ENCODE measurements around the gene APLP1. TPM values are rescaled to one million over a fixed set of nuclear protein-coding genes. Genes with fewer than 3 reads are reported as not detected.

The APLP1 gene
- total RNA-seq, 1 experiment from 2014 or later, result 36.9 TPM

DNA sequence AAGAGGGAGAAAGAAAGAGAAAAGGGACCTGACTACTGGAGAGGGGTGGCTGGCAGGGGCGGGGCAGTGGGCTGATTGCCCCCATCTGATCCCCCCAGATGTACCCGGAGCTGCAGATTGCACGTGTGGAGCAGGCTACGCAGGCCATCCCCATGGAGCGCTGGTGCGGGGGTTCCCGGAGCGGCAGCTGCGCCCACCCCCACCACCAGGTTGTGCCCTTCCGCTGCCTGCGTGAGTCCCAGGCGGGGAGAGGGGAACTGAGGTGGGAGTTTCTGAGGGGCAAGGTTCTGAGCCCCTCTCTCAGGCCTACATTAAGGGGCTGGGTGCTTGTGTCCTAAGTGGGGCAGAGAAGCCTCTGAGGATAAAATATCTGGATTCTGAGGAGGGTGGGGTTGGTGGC, 2.4 kb downstream of the APLP1 start:
- Histone ChIP-seq H3K18ac (ENCODE audit: insufficient read length, low read depth, low read length) (no peak overlapping the region), H2BK120ac (ENCODE audit: low read depth, low read length, poor library complexity, severe bottlenecking) (no peak overlapping the region), H2BK15ac (ENCODE audit: low read depth, low read length) (no peak overlapping the region), H3K27ac (ENCODE audit: insufficient read length, low read depth, low read length) (no peak overlapping the region), H3T11ph (ENCODE audit: low read length) (no peak overlapping the region), H3K27me3 (ENCODE audit: insufficient read depth, low read length) (peaks cover 5% of the 10 kb centered on the region; the same call in 1 of the 2 replicates), H2AK5ac (ENCODE audit: insufficient read length, low read length) (no peak overlapping the region), H4K8ac (replicated peaks; ENCODE audit: insufficient read length, low read depth, low read length) (no peak overlapping the region), H4K20me1 (ENCODE audit: control insufficient read depth, insufficient read depth, insufficient read length) (no peaks in the 10 kb centered on the region), H4K5ac (ENCODE audit: insufficient read length, low read depth, low read length) (no peak overlapping the region), H3K79me1 (ENCODE audit: insufficient read depth, low read depth, low read length, poor library complexity, severe bottlenecking) (no peaks in the 10 kb centered on the region), H4K91ac (ENCODE audit: insufficient read length, low read depth, low read length) (no peak overlapping the region), H3K79me2 (ENCODE audit: insufficient read depth, low read length) (no peaks in the 10 kb centered on the region), H3K56ac (ENCODE audit: insufficient read length, low read depth, low read length) (no peak overlapping the region), H3K9ac (ENCODE audit: extremely low read depth, insufficient read length, low read length) (no peak overlapping the region), H2BK5ac (ENCODE audit: insufficient read length, low read length) (no peak overlapping the region), H2AFZ (ENCODE audit: low read length) (no peak overlapping the region), H2BK12ac (ENCODE audit: insufficient read length, low read depth, low read length) (no peak overlapping the region), H3K14ac (ENCODE audit: insufficient read depth, low read length) (no peak overlapping the region), H3K4ac (ENCODE audit: low read depth, low read length) (no peak overlapping the region), H2BK20ac (ENCODE audit: low read depth, low read length, poor library complexity, severe bottlenecking) (no peak overlapping the region), H3K9me3 (ENCODE audit: control insufficient read depth, low read depth, low read length) (no peaks in the 10 kb centered on the region), H3K4me2 (ENCODE audit: insufficient read depth, insufficient read length, low read length) (no peak overlapping the region), H3K4me1 (ENCODE audit: insufficient read depth, low read length) (peaks cover 8% of the 10 kb centered on the region; the same call in 1 of the 2 replicates), H3K23me2 (ENCODE audit: insufficient read length, low read depth, low read length, poor library complexity, severe bottlenecking) (peaks cover 14% of the 10 kb centered on the region), H3K23ac (ENCODE audit: insufficient read length, low read depth, low read length) (no peak overlapping the region)
- Mint-ChIP-seq H3K36me3 (ENCODE audit: insufficient read depth in 1 of 3, low read depth in 3 of 3) (peaks cover 2 to 8% (median 6%) of the 10 kb centered on the region in 3 experiments; a peak in 6 of 7 replicates), H3K27ac (peak overlapping the region in 2 of 3 experiments; percentile 2 to 98; a peak in 2 of 7 replicates), H3K9me3 (no peaks in the 10 kb centered on the region; a peak in 2 of 5 replicates), H3K27me3 (ENCODE audit: low read depth) (peaks cover 27% of the 10 kb centered on the region), H3K4me1 (peaks cover 14 to 35% of the 10 kb centered on the region in 2 experiments), H3K4me3 (peak overlapping the region; percentile 66 to 88)
- TF ChIP-seq, protein P1, sequence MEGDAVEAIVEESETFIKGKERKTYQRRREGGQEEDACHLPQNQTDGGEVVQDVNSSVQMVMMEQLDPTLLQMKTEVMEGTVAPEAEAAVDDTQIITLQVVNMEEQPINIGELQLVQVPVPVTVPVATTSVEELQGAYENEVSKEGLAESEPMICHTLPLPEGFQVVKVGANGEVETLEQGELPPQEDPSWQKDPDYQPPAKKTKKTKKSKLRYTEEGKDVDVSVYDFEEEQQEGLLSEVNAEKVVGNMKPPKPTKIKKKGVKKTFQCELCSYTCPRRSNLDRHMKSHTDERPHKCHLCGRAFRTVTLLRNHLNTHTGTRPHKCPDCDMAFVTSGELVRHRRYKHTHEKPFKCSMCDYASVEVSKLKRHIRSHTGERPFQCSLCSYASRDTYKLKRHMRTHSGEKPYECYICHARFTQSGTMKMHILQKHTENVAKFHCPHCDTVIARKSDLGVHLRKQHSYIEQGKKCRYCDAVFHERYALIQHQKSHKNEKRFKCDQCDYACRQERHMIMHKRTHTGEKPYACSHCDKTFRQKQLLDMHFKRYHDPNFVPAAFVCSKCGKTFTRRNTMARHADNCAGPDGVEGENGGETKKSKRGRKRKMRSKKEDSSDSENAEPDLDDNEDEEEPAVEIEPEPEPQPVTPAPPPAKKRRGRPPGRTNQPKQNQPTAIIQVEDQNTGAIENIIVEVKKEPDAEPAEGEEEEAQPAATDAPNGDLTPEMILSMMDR (conservative IDR thresholded peaks at IDR 0.05), result peak; percentile 53
- no CpG with 5 or more reads among the region's 12 CpGs for WGBS (ENCODE audit: extremely low coverage, insufficient read length, low lambda C conversion rate)
- DNase-seq, result peak; percentile 60
